Hepatocyte (in vitro differentiated cells): ENCODE measurements around the gene CD7. TPM values are rescaled to one million over a fixed set of nuclear protein-coding genes. Genes with fewer than 3 reads are reported as not detected.

ENCODE experiments used
- DNase-seq: peaks from one replicate; pipeline ENCODE4 v3.0.0-alpha.2; 2016; ENCODE audit warnings: low spot score
- H2AFZ ChIP-seq: fragments of 200-600 bp; sonication (generic); 2 replicates; pipeline ENCODE4 v1.6.0; 2016; ENCODE audit warnings: antibody characterized with exemption, mild to moderate bottlenecking
- H3K27ac ChIP-seq: fragments of 200-600 bp; sonication (generic); 2 replicates; pipeline ENCODE4 v1.5.1; 2016; ENCODE audit warnings: mild to moderate bottlenecking
- H3K27me3 ChIP-seq: fragments of 200-600 bp; sonication (generic); 2 replicates; pipeline ENCODE4 v1.6.1; 2016
- H3K36me3 ChIP-seq: fragments of 200-600 bp; sonication (generic); replicated peaks from 2 replicates; pipeline ENCODE4 v1.5.1; 2016; ENCODE audit warnings: low read depth; ENCODE audit not compliant: insufficient read depth
- H3K4me1 ChIP-seq: fragments of 200-600 bp; sonication (generic); 2 replicates; pipeline ENCODE4 v1.5.1; 2016; ENCODE audit warnings: mild to moderate bottlenecking, moderate library complexity; ENCODE audit not compliant: insufficient read depth
- H3K4me2 ChIP-seq: fragments of 200-600 bp; sonication (generic); 2 replicates; pipeline ENCODE4 v1.6.0; 2016
- H3K4me3 ChIP-seq: fragments of 200-600 bp; sonication (generic); 2 replicates; pipeline ENCODE4 v1.5.1; 2016; ENCODE audit warnings: mild to moderate bottlenecking
- H3K79me2 ChIP-seq: fragments of 200-600 bp; sonication (generic); 2 replicates; pipeline ENCODE4 v1.6.0; 2017; ENCODE audit warnings: mild to moderate bottlenecking
- H3K9me2 ChIP-seq: fragments of 200-600 bp; sonication (generic); replicated peaks from 2 replicates; pipeline ENCODE4 v1.6.0; 2017; ENCODE audit warnings: mild to moderate bottlenecking; ENCODE audit not compliant: insufficient read depth
- H3K9me3 ChIP-seq: fragments of 200-600 bp; sonication (generic); 2 replicates; pipeline ENCODE4 v1.5.1; 2016; ENCODE audit warnings: low read depth, mild to moderate bottlenecking
- H4K20me1 ChIP-seq: fragments of 200-600 bp; sonication (generic); 2 replicates; pipeline ENCODE4 v1.6.0; 2016; ENCODE audit warnings: mild to moderate bottlenecking; ENCODE audit not compliant: insufficient read depth, poor library complexity, severe bottlenecking
- CTCF ChIP-seq: fragments of 200-600 bp; sonication (generic); IDR thresholded peaks from 2 replicates; pipeline ENCODE4 v1.5.1; 2016; ENCODE audit warnings: antibody characterized with exemption, mild to moderate bottlenecking; ENCODE audit not compliant: poor library complexity
- EZH2 ChIP-seq: fragments of 200-600 bp; sonication (generic); IDR thresholded peaks from 2 replicates; pipeline ENCODE4 v1.6.1; 2016; ENCODE audit warnings: antibody characterized with exemption, mild to moderate bottlenecking, borderline replicate concordance
- EZH2phosphoT487 ChIP-seq: fragments of 200-600 bp; sonication (generic); IDR thresholded peaks from one replicate; pipeline ENCODE4 v1.6.1; 2018; ENCODE audit warnings: antibody characterized with exemption, mild to moderate bottlenecking, low read depth, moderate library complexity; ENCODE audit not compliant: unreplicated experiment, severe bottlenecking
- WGBS: methylation state at CpG from one replicate; pipeline ENCODE4 v1.1.6; 2016; ENCODE audit warnings: low lambda C conversion rate; ENCODE audit errors: missing lambda C conversion rate; 5-methylcytosine and 5-hydroxymethylcytosine counted together
- polyA plus RNA-seq: library from polyadenylated mRNA; unstranded; fragments of >200 nt; fragmentation: Nextera tagmentation; extraction: Ambion mirVana; gene quantifications from 2 replicates; pipeline ENCODE4 v1.2.1, GENCODE V29; 2016
- total RNA-seq: library from RNA; depleted of rRNA; stranded (reverse); fragments of >200 nt; gene quantifications from 2 replicates; pipeline ENCODE4 v1.2.3, GENCODE V29; 2014

Gene CD7
- total and polyA plus RNA-seq, 2 experiments from 2014 or later = 1.8 to 7.0 TPM

DNA sequence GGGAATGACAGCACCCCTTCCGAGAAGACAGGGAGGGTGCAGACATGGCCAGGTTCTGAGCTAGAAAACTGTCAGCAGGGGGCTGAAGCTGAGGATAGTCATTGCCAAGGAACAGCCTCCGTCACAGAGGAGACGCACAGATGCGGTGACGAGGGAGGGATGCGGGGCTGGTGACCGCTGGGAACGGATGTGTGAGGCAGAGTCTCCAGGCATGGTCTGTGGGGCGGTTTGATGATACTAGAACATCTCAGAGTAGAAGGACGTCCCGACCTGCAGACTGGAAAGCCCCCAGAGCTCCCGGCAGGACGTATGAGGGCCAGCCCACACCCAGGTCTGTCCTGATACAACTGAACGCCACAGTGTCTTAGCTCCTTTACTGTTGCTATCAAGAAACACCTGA lies 42.1 kb downstream of the CD7 start:
- Histone ChIP-seq H3K27me3 (no peaks in the 10 kb centered on the region), H3K9me3 (no peaks in the 10 kb centered on the region), H3K4me1 (peaks cover 35% of the 10 kb centered on the region), H3K9me2 (no peaks in the 10 kb centered on the region), H3K4me2 (no peak overlapping the region), H2AFZ (no peak overlapping the region), H3K27ac (no peak overlapping the region), H3K79me2 (peaks cover 38% of the 10 kb centered on the region), H4K20me1 (peaks cover 24% of the 10 kb centered on the region), H3K4me3 (no peak overlapping the region), H3K36me3 (no peaks in the 10 kb centered on the region)
- no peak for TF ChIP-seq EZH2
- TF ChIP-seq EZH2phosphoT487 = no peak
- no peak for TF ChIP-seq CTCF
- DNase-seq = no peak
- 96% methylated on average over 14 of the region's 14 CpGs for WGBS

GRCh38 chr17:82274134-82275020 lies 43.0 kb downstream of the CD7 start:
- Histone ChIP-seq H3K27me3 (no peaks in the 10 kb centered on the region), H3K9me2 (no peaks in the 10 kb centered on the region), H3K9me3 (no peaks in the 10 kb centered on the region), H3K4me2 (peak overlapping the region; percentile 99), H2AFZ (peak overlapping the region; percentile 63), H3K4me1 (peaks cover 44% of the 10 kb centered on the region), H3K36me3 (no peaks in the 10 kb centered on the region), H3K79me2 (peaks cover 48% of the 10 kb centered on the region), H3K4me3 (no peak overlapping the region), H4K20me1 (peaks cover 33% of the 10 kb centered on the region), H3K27ac (peak overlapping the region; percentile 100)
- 74% methylated on average over 26 of the region's 27 CpGs for WGBS
- no peak for DNase-seq
- TF ChIP-seq EZH2phosphoT487 (no peak), EZH2 (no peak), CTCF (no peak)

DNA sequence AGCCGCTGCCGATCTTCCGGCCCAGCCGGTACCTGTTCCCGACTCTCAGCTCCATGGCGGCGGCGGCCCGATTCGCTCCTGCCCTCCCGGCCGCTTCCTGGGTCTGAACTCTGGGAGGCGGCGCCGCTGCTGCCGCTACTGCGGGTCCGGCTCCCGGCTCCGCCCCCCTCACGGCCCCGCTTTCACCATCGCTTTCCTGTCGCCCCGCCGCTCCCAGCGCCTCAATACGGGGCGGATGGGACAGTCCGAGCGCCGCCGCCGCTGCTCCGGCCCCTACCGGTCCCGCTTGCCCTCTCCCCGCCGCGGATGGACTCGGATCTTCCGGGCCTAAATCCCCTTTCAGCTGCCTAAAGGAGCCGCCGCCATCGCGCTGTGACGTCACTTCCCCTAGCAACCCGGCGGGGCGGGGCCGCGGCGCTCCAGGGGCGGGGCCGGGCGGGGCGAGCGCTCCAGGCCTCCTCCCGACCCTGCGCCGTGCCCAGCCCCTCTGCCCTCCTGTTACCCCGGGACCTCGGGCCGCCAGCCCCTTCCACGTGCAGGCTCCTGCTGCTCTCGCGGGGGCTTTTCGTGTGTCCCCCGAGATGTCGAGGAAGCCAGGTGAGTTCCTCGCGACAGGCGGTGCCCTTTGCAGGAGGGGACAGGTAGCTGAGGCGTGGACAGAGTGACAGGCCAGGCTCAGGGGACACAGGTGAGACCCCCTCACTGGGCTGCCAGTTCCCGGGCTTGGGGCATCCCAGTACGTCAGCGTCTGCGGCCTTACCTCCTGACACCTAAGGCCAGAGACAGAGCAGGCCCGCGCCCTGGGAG lies 43.9 kb downstream of the CD7 start, which contains the start of gene CSNK1D:
Gene CSNK1D (minus strand): TSS at position 374 of the 807 bp plus-strand sequence. CDS start 319 bp downstream, at position 55.
- Histone ChIP-seq H3K4me1 (peaks cover 53% of the 10 kb centered on the region), H3K79me2 (peaks cover 56% of the 10 kb centered on the region), H3K4me2 (peak within 1 kb of the TSS; percentile 99), H2AFZ (peak within 1 kb of the TSS; percentile 63), H3K9me3 (no peaks in the 10 kb centered on the region), H3K9me2 (no peaks in the 10 kb centered on the region), H3K27me3 (no peaks in the 10 kb centered on the region), H3K27ac (peak within 1 kb of the TSS; percentile 100), H3K4me3 (peak within 1 kb of the TSS; percentile 100), H4K20me1 (peaks cover 41% of the 10 kb centered on the region), H3K36me3 (no peaks in the 10 kb centered on the region)
- 16% methylated on average over 22 of the region's 80 CpGs for WGBS
- peak; percentile 97 for DNase-seq
- TF ChIP-seq EZH2phosphoT487 = no peak
- no peak for TF ChIP-seq EZH2
- TF ChIP-seq CTCF = no peak
